ENCODE results near the gene IL19. TPM values are rescaled to one million over a fixed set of nuclear protein-coding genes. Genes with fewer than 3 reads are reported as not detected.

IL19 gene
- total and polyA plus RNA-seq, 4 donors = 0.10 to 0.68 (median 0.12) TPM; not detected in 1

- no peak for TF ChIP-seq CTCF (IDR thresholded peaks at IDR 0.05; ENCODE audit: control extremely low read depth, extremely low read depth)
- DNase-seq = peak; percentile 81 to 93 (median 89)
- 57 to 65% methylated on average over 2 of the region's 2 CpGs for WGBS, 2 donors
These were observed 44.3 kb downstream of the IL19 start for GRCh38 chr1:206814716-206815341.

GRCh38 chr1:206816390-206817287 is 46.1 kb downstream of the IL19 start:
- H3K4me3 ChIP-seq = no peak overlapping the region
- DNase-seq (peak in 2 of 3 donors; percentile 54 to 69), ATAC-seq (ENCODE audit: insufficient read depth, low FRiP score) (no peak)
- no peak overlapping the region for H3K27ac ChIP-seq (ENCODE audit: low read depth in 1 of 2, low read length in 1 of 2)
- WGBS, 2 donors = 70 to 72% methylated on average over 4 of the region's 4 CpGs
- H3K4me1 ChIP-seq (ENCODE audit: control insufficient read depth in 5 of 5, insufficient read depth in 5 of 5, low read length in 5 of 5) = peaks cover 0 to 13% (median 0%) of the 10 kb centered on the region in 5 donors
- H3K27me3 ChIP-seq (ENCODE audit: control insufficient read depth in 3 of 3, insufficient read depth in 3 of 3, low read length in 2 of 3) = no peaks in the 10 kb centered on the region
- no peak for TF ChIP-seq CTCF (IDR thresholded peaks at IDR 0.05; ENCODE audit: control extremely low read depth, extremely low read depth)
- H3K36me3 ChIP-seq (ENCODE audit: control insufficient read depth in 4 of 4, insufficient read depth in 4 of 4, low read length in 4 of 4) = no peaks in the 10 kb centered on the region
- no peak overlapping the region for H3K9ac ChIP-seq (ENCODE audit: insufficient read depth in 1 of 2, low read length in 2 of 2)
- H3K9me3 ChIP-seq (ENCODE audit: control insufficient read depth in 4 of 4, insufficient read depth in 3 of 4, low read length in 3 of 4) = peaks cover 0 to 6% (median 3%) of the 10 kb centered on the region in 4 donors

More at GRCh38 chr1:206814716-206815341, 44.3 kb downstream of the IL19 start:
- no peak for ATAC-seq (ENCODE audit: insufficient read depth, low FRiP score)
- H3K27ac ChIP-seq (ENCODE audit: low read depth in 1 of 2, low read length in 1 of 2) = no peak overlapping the region
- H3K4me3 ChIP-seq = no peak overlapping the region
- H3K9ac ChIP-seq (ENCODE audit: insufficient read depth in 1 of 2, low read length in 2 of 2) = no peak overlapping the region
- no peaks in the 10 kb centered on the region for H3K27me3 ChIP-seq (ENCODE audit: control insufficient read depth in 3 of 3, insufficient read depth in 3 of 3, low read length in 2 of 3)
- H3K9me3 ChIP-seq (ENCODE audit: control insufficient read depth in 4 of 4, insufficient read depth in 3 of 4, low read length in 3 of 4) = peaks cover 0 to 6% (median 3%) of the 10 kb centered on the region in 4 donors
- peaks cover 0 to 13% (median 0%) of the 10 kb centered on the region in 5 donors for H3K4me1 ChIP-seq (ENCODE audit: control insufficient read depth in 5 of 5, insufficient read depth in 5 of 5, low read length in 5 of 5)
- H3K36me3 ChIP-seq (ENCODE audit: control insufficient read depth in 4 of 4, insufficient read depth in 4 of 4, low read length in 4 of 4) = no peaks in the 10 kb centered on the region

- Histone ChIP-seq H3K4me3 (no peak overlapping the region), H3K36me3 (ENCODE audit: control insufficient read depth in 4 of 4, insufficient read depth in 4 of 4, low read length in 4 of 4) (no peaks in the 10 kb centered on the region), H3K27me3 (ENCODE audit: control insufficient read depth in 3 of 3, insufficient read depth in 3 of 3, low read length in 2 of 3) (no peaks in the 10 kb centered on the region), H3K9ac (ENCODE audit: insufficient read depth in 1 of 2, low read length in 2 of 2) (no peak overlapping the region), H3K4me1 (ENCODE audit: control insufficient read depth in 5 of 5, insufficient read depth in 5 of 5, low read length in 5 of 5) (peaks cover 0 to 13% (median 2%) of the 10 kb centered on the region in 5 donors), H3K27ac (ENCODE audit: low read depth in 1 of 2, low read length in 1 of 2) (no peak overlapping the region), H3K9me3 (ENCODE audit: control insufficient read depth in 4 of 4, insufficient read depth in 3 of 4, low read length in 3 of 4) (no peaks in the 10 kb centered on the region)
- no peak for DNase-seq
- ATAC-seq (ENCODE audit: insufficient read depth, low FRiP score) = no peak
- 78 to 84% methylated on average over 4 of the region's 4 CpGs for whole genome bisulfite sequencing, 2 donors
- no peak for TF ChIP-seq CTCF (IDR thresholded peaks at IDR 0.05; ENCODE audit: control extremely low read depth, extremely low read depth)
These were observed 50.9 kb downstream of the IL19 start for GRCh38 chr1:206821493-206821892.

Measured in lung (tissue), 12 donors.